PC-3 (cell line): ENCODE results near the gene FMC1. TPM values are rescaled to one million over a fixed set of nuclear protein-coding genes. Genes with fewer than 3 reads are reported as not detected.
"Not testable (repeated sequence)": the region's sequence is repeated elsewhere in the genome, so short reads cannot be mapped to it uniquely, and the experiment has no call there.

ENCODE experiments used
- ATAC-seq: fragments of 200-7000 bp; cut with Tn5 transposase; 2 replicates; pipeline ENCODE4 v1.9.1; 2020; ENCODE audit warnings: mild to moderate bottlenecking, moderate library complexity
- BruUV-seq: library from RNA; stranded (reverse); fragments of 400-500 nt; replicated peaks from 2 replicates; lab custom pipeline; 2021; lab: Mats Ljungman, UMichigan
- CTCF ChIA-PET: fragments of 300-600 bp; sonication (Branson Sonifier 250); formaldehyde crosslinking; loops from one replicate; lab custom pipeline; 2022; ENCODE audit warnings: antibody characterized with exemption; lab: Charles Lee
- POLR2A ChIA-PET: fragments of 300-600 bp; sonication (Branson Sonifier 250); formaldehyde crosslinking; loops from one replicate; lab custom pipeline; 2022; ENCODE audit warnings: antibody characterized with exemption; ENCODE audit not compliant: unreplicated experiment; lab: Charles Lee
- DNase-seq: peaks from one replicate; pipeline ENCODE4 v3.0.0-alpha.2; 2015
- H2AFZ ChIP-seq: fragments of 300-600 bp; sonication (generic); 2 replicates; pipeline ENCODE4 v1.6.0; 2016; ENCODE audit warnings: antibody characterized with exemption, low read length
- H3F3A ChIP-seq: fragments of 300-600 bp; sonication (generic); one replicate; pipeline ENCODE4 v1.6.0; 2017; ENCODE audit warnings: antibody characterized with exemption, low read length, control low read depth, mild to moderate bottlenecking; ENCODE audit not compliant: unreplicated experiment
- H3K27ac ChIP-seq: fragments of 300-600 bp; sonication (generic); 2 replicates; pipeline ENCODE4 v1.5.1; 2016; ENCODE audit warnings: mild to moderate bottlenecking, low read length
- H3K27me3 ChIP-seq: fragments of 300-600 bp; sonication (generic); 2 replicates; pipeline ENCODE4 v1.6.1; 2016; ENCODE audit warnings: low read length, mixed read lengths
- H3K36me3 ChIP-seq: fragments of 300-600 bp; sonication (generic); 2 replicates; pipeline ENCODE4 v1.6.1; 2016; ENCODE audit warnings: low read depth, mixed run types, low read length, mixed read lengths
- H3K4me1 ChIP-seq: fragments of 300-600 bp; sonication (generic); 2 replicates; pipeline ENCODE4 v1.5.1; 2016; ENCODE audit warnings: low read length; ENCODE audit not compliant: insufficient read depth
- H3K4me2 ChIP-seq: fragments of 300-600 bp; sonication (generic); 2 replicates; pipeline ENCODE4 v1.6.0; 2016; ENCODE audit warnings: low read length
- H3K4me3 ChIP-seq: fragments of 300-600 bp; sonication (generic); 2 replicates; pipeline ENCODE4 v1.5.1; 2016; ENCODE audit warnings: mild to moderate bottlenecking, low read length, mixed read lengths
- H3K79me2 ChIP-seq: fragments of 300-600 bp; sonication (generic); 2 replicates; pipeline ENCODE4 v1.6.1; 2017; ENCODE audit warnings: low read length, mixed read lengths
- H3K9ac ChIP-seq: fragments of 300-600 bp; sonication (generic); 2 replicates; pipeline ENCODE4 v1.6.0; 2016; ENCODE audit warnings: mild to moderate bottlenecking, low read length
- H3K9me2 ChIP-seq: fragments of 300-600 bp; sonication (generic); replicated peaks from 2 replicates; pipeline ENCODE4 v1.6.1; 2016; ENCODE audit warnings: mixed run types, low read length, mixed read lengths
- H3K9me3 ChIP-seq: fragments of 300-600 bp; sonication (generic); 2 replicates; pipeline ENCODE4 v1.6.1; 2016; ENCODE audit warnings: low read length, mixed read lengths
- H4K20me1 ChIP-seq: fragments of 300-600 bp; sonication (generic); 2 replicates; pipeline ENCODE4 v1.6.1; 2016; ENCODE audit warnings: low read length, mixed read lengths
- CTCF ChIP-seq: fragments of 300-600 bp; sonication (generic); conservative IDR thresholded peaks from 2 replicates; pipeline ENCODE4 v1.5.1; 2017; ENCODE audit warnings: antibody characterized with exemption, low read depth, mild to moderate bottlenecking, low read length
- EZH2 ChIP-seq: fragments of 300-600 bp; sonication (generic); IDR thresholded peaks from one replicate; pipeline ENCODE4 v1.6.1; 2017; ENCODE audit warnings: antibody characterized with exemption, mild to moderate bottlenecking, low read length; ENCODE audit not compliant: unreplicated experiment
- EZH2phosphoT487 ChIP-seq: fragments of 300-600 bp; sonication (generic); IDR thresholded peaks from 2 replicates; pipeline ENCODE4 v1.6.1; 2018; ENCODE audit warnings: mild to moderate bottlenecking, antibody characterized with exemption, low read length, borderline replicate concordance
- intact Hi-C: fragments of 100-400 bp; cut with micrococcal nuclease; formaldehyde crosslinking; loops from 2 replicates; pipeline ENCODE4 v1.9.0; 2023
- total RNA-seq: library from RNA; depleted of rRNA; stranded (reverse); fragments of >200 nt; gene quantifications from 2 replicates; pipeline ENCODE4 v1.2.3, GENCODE V29; 2014

Gene FMC1
- total RNA-seq, 1 experiment from 2014 or later: 12.2 TPM

- no peak overlapping the region for H3K9ac ChIP-seq
- ChIA-PET CTCF (no interaction called here), POLR2A (no interaction called here)
- no peaks in the 10 kb centered on the region; the same call in 1 of the 2 replicates for H3K4me1 ChIP-seq
- H2AFZ ChIP-seq: no peak overlapping the region
- DNase-seq (no peak), ATAC-seq (no peak)
- no peak for TF ChIP-seq CTCF
- no peak for TF ChIP-seq EZH2phosphoT487
- TF ChIP-seq EZH2: no peak
- H3K27me3 ChIP-seq: no peaks in the 10 kb centered on the region
- no peak overlapping the region for H3K4me3 ChIP-seq
- no peaks in the 10 kb centered on the region for H4K20me1 ChIP-seq
- H3K4me2 ChIP-seq: no peak overlapping the region
- H3K27ac ChIP-seq: no peak overlapping the region
- no peaks in the 10 kb centered on the region for H3K36me3 ChIP-seq
- no TSS peak for BruUV-seq
- no peaks in the 10 kb centered on the region for H3K9me3 ChIP-seq
- no peaks in the 10 kb centered on the region for H3F3A ChIP-seq
- intact Hi-C loops: no loop called here
- H3K9me2 ChIP-seq: no peaks in the 10 kb centered on the region
- H3K79me2 ChIP-seq: no peaks in the 10 kb centered on the region
These were observed 36.6 kb upstream of the FMC1 start for GRCh38 chr7:139304517-139304916.

GRCh38 chr7:139317939-139318505 is 23.1 kb upstream of the FMC1 start:
- ChIA-PET POLR2A (no interaction called here), CTCF (no interaction called here)
- Histone ChIP-seq H3K9me3 (no peaks in the 10 kb centered on the region), H3F3A (no peaks in the 10 kb centered on the region), H3K4me3 (no peak overlapping the region), H3K36me3 (no peaks in the 10 kb centered on the region), H3K9ac (no peak overlapping the region), H3K27me3 (no peaks in the 10 kb centered on the region), H3K27ac (no peak overlapping the region), H3K4me2 (no peak overlapping the region), H4K20me1 (no peaks in the 10 kb centered on the region), H2AFZ (no peak overlapping the region), H3K9me2 (no peaks in the 10 kb centered on the region), H3K4me1 (no peaks in the 10 kb centered on the region), H3K79me2 (no peaks in the 10 kb centered on the region)
- DNase-seq: no peak
- TF ChIP-seq EZH2phosphoT487 (no peak), EZH2 (no peak)
- BruUV-seq: no TSS peak
- intact Hi-C loops: no loop called here
- ATAC-seq: peak; percentile 33; the same call in 1 of the 2 replicates

GRCh38 chr7:139321071-139321745 is 19.9 kb upstream of the FMC1 start:
- Histone ChIP-seq H3K36me3 (no peaks in the 10 kb centered on the region), H3K4me3 (no peak overlapping the region), H3K27me3 (no peaks in the 10 kb centered on the region), H2AFZ (no peak overlapping the region), H3K9me2 (no peaks in the 10 kb centered on the region), H4K20me1 (no peaks in the 10 kb centered on the region), H3F3A (no peaks in the 10 kb centered on the region), H3K9ac (no peak overlapping the region), H3K27ac (no peak overlapping the region), H3K9me3 (no peaks in the 10 kb centered on the region), H3K4me1 (no peaks in the 10 kb centered on the region), H3K4me2 (no peak overlapping the region), H3K79me2 (no peaks in the 10 kb centered on the region)
- no peak for TF ChIP-seq EZH2
- peak; percentile 54 for TF ChIP-seq CTCF
- intact Hi-C loops: no loop called here
- CTCF ChIA-PET: interaction anchor here (0.5 to 1.2 kb wide), 6 partner anchors 11 to 914 kb away, joined by 3 to 6 read pairs (median 4); no protein-coding TSS in a partner anchor
- no TSS peak for BruUV-seq
- ATAC-seq: peak; percentile 65
- peak; percentile 43 for DNase-seq
- POLR2A ChIA-PET: interaction anchor here (0.5 kb wide), 1 partner anchor 25 kb away, joined by 3 read pairs; no protein-coding TSS in a partner anchor

- POLR2A ChIA-PET, DNase-seq, BruUV-seq, CTCF ChIA-PET, H3K9me2 ChIP-seq, H2AFZ ChIP-seq, H3K9me3 ChIP-seq, H3K27ac ChIP-seq, H3K4me2 ChIP-seq, H3F3A ChIP-seq, ATAC-seq, H3K4me1 ChIP-seq, H3K4me3 ChIP-seq, H3K27me3 ChIP-seq, H3K36me3 ChIP-seq, H3K79me2 ChIP-seq, intact Hi-C loops, H4K20me1 ChIP-seq, H3K9ac ChIP-seq: not testable (repeated sequence)
These were observed 16.4 kb upstream of the FMC1 start for GRCh38 chr7:139324709-139325108.
